Measurements from ENCODE around the gene MINDY3. TPM values are rescaled to one million over a fixed set of nuclear protein-coding genes. Genes with fewer than 3 reads are reported as not detected.

Gene MINDY3
- 10 to 100 TPM; 29.6 to 32.2 TPM for total RNA-seq

GRCh38 chr10:15859906-15860691 lies at the start of gene MINDY3:
Gene MINDY3, minus strand, starts transcription at chr10:15860507. Its CDS starts 208 bp downstream, at chr10:15860299.
- H3K27me3 ChIP-seq (replicated peaks; ENCODE audit: insufficient read depth), result no peaks in the 10 kb centered on the region
- no peaks in the 10 kb centered on the region for H3K9me3 ChIP-seq
- no peaks in the 10 kb centered on the region for H3K36me3 ChIP-seq
- peaks cover 26 to 36% of the 10 kb centered on the region in 2 donors for H3K4me1 ChIP-seq (ENCODE audit: control insufficient read depth in 1 of 2, low read depth in 2 of 2)
- DNase-seq (ENCODE audit: low spot score) (peak; percentile 11), ATAC-seq (ENCODE audit: insufficient number of reproducible peaks, low FRiP score, low read depth) (no peak)
- peak within 1 kb of the TSS; percentile 86 for H3K4me3 ChIP-seq
- TF ChIP-seq CTCF (IDR thresholded peaks at IDR 0.05), result no peak
- peak within 1 kb of the TSS; percentile 75 to 77 for H3K27ac ChIP-seq

GRCh38 chr10:15901889-15902288 lies 41.6 kb upstream of the MINDY3 start:
- H3K27me3 ChIP-seq (replicated peaks; ENCODE audit: insufficient read depth), result peaks cover 5% of the 10 kb centered on the region
- H3K9me3 ChIP-seq, result no peaks in the 10 kb centered on the region
- H3K4me3 ChIP-seq, result no peak overlapping the region
- no peaks in the 10 kb centered on the region for H3K36me3 ChIP-seq
- no peak for TF ChIP-seq CTCF (IDR thresholded peaks at IDR 0.05)
- no peaks in the 10 kb centered on the region for H3K4me1 ChIP-seq (ENCODE audit: control insufficient read depth in 1 of 2, low read depth in 2 of 2)
- DNase-seq (ENCODE audit: low spot score) (no peak), ATAC-seq (ENCODE audit: insufficient number of reproducible peaks, low FRiP score, low read depth) (no peak)
- H3K27ac ChIP-seq, result no peak overlapping the region

GRCh38 chr10:15898046-15898445 lies 37.7 kb upstream of the MINDY3 start:
- no peaks in the 10 kb centered on the region for H3K9me3 ChIP-seq
- H3K27ac ChIP-seq, result no peak overlapping the region
- H3K36me3 ChIP-seq, result no peaks in the 10 kb centered on the region
- DNase-seq (ENCODE audit: low spot score) (no peak), ATAC-seq (ENCODE audit: insufficient number of reproducible peaks, low FRiP score, low read depth) (no peak)
- no peaks in the 10 kb centered on the region for H3K4me1 ChIP-seq (ENCODE audit: control insufficient read depth in 1 of 2, low read depth in 2 of 2)
- no peak overlapping the region for H3K4me3 ChIP-seq
- peak; percentile 38 for TF ChIP-seq CTCF (IDR thresholded peaks at IDR 0.05)
- peaks cover 5% of the 10 kb centered on the region for H3K27me3 ChIP-seq (replicated peaks; ENCODE audit: insufficient read depth)

GRCh38 chr10:15897287-15897686 lies 37.0 kb upstream of the MINDY3 start:
- Histone ChIP-seq H3K27me3 (replicated peaks; ENCODE audit: insufficient read depth) (peaks cover 5% of the 10 kb centered on the region), H3K9me3 (no peaks in the 10 kb centered on the region), H3K36me3 (no peaks in the 10 kb centered on the region), H3K4me1 (ENCODE audit: control insufficient read depth in 1 of 2, low read depth in 2 of 2) (no peaks in the 10 kb centered on the region), H3K4me3 (no peak overlapping the region), H3K27ac (no peak overlapping the region)
- no peak for TF ChIP-seq CTCF (IDR thresholded peaks at IDR 0.05)
- no peak for DNase-seq (ENCODE audit: low spot score)
- ATAC-seq (ENCODE audit: insufficient number of reproducible peaks, low FRiP score, low read depth), result no peak

GRCh38 chr10:15896654-15897053 lies 36.3 kb upstream of the MINDY3 start:
- no peak for DNase-seq (ENCODE audit: low spot score)
- H3K4me1 ChIP-seq (ENCODE audit: control insufficient read depth in 1 of 2, low read depth in 2 of 2), result no peaks in the 10 kb centered on the region
- H3K9me3 ChIP-seq, result no peaks in the 10 kb centered on the region
- ATAC-seq (ENCODE audit: insufficient number of reproducible peaks, low FRiP score, low read depth), result no peak
- peaks cover 5% of the 10 kb centered on the region for H3K27me3 ChIP-seq (replicated peaks; ENCODE audit: insufficient read depth)
- H3K36me3 ChIP-seq, result no peaks in the 10 kb centered on the region
- H3K4me3 ChIP-seq, result no peak overlapping the region
- TF ChIP-seq CTCF (IDR thresholded peaks at IDR 0.05), result no peak
- no peak overlapping the region for H3K27ac ChIP-seq

All from thoracic aorta (tissue), 2 donors.